Astrocyte (in vitro differentiated cells and primary cell): Measurements from ENCODE around the gene NDUFAB1. TPM values are rescaled to one million over a fixed set of nuclear protein-coding genes. Genes with fewer than 3 reads are reported as not detected.

ENCODE experiments used
- DNase-seq: peaks from one replicate; pipeline ENCODE4 v3.0.0-alpha.2; 2010; ENCODE audit warnings: low read depth
- FAIRE-seq: peaks from 2 replicates; lab custom pipeline; 2011; peaks lifted over from hg19 to GRCh38; lab: Jason Lieb, UNC
- H2AFZ ChIP-seq: 2 replicates; pipeline ENCODE4 v1.6.0; 2012; ENCODE audit warnings: low read depth, low read length, inconsistent platforms
- H3K27ac ChIP-seq: 2 replicates; pipeline ENCODE4 v1.5.1; 2011; ENCODE audit warnings: low read depth, low read length, inconsistent platforms
- H3K27me3 ChIP-seq: 2 replicates; pipeline ENCODE4 v1.6.0; 2011; ENCODE audit warnings: low read length, inconsistent platforms; ENCODE audit not compliant: insufficient read depth
- H3K36me3 ChIP-seq: 2 replicates; pipeline ENCODE4 v1.5.1; 2011; ENCODE audit warnings: low read length, inconsistent platforms; ENCODE audit not compliant: insufficient read depth
- H3K4me1 ChIP-seq: 2 replicates; pipeline ENCODE4 v1.5.1; 2011; ENCODE audit warnings: low read length, inconsistent platforms; ENCODE audit not compliant: insufficient read depth
- H3K4me2 ChIP-seq: 2 replicates; pipeline ENCODE4 v1.6.0; 2012; ENCODE audit warnings: low read length, inconsistent platforms
- H3K4me3 ChIP-seq: 2 replicates; pipeline ENCODE4 v1.5.1; 2011; ENCODE audit warnings: low read depth, mild to moderate bottlenecking, low read length, inconsistent platforms; ENCODE audit not compliant: insufficient read depth
- H3K79me2 ChIP-seq: 2 replicates; pipeline ENCODE4 v1.6.0; 2012; ENCODE audit warnings: mild to moderate bottlenecking, low read length, inconsistent platforms; ENCODE audit not compliant: insufficient read depth
- H3K9ac ChIP-seq: 2 replicates; pipeline ENCODE4 v1.6.0; 2012; ENCODE audit warnings: mild to moderate bottlenecking, low read length, inconsistent platforms
- H3K9me3 ChIP-seq: 2 replicates; pipeline ENCODE4 v1.5.1; 2012; ENCODE audit warnings: low read depth, mild to moderate bottlenecking, low read length, inconsistent platforms; ENCODE audit not compliant: insufficient read depth
- H4K20me1 ChIP-seq: 2 replicates; pipeline ENCODE4 v1.6.0; 2012; ENCODE audit warnings: low read length, inconsistent platforms; ENCODE audit not compliant: insufficient read depth
- H3K27ac Mint-ChIP-seq: one replicate; pipeline ENCODE4 v1.8.0; 2021; ENCODE audit warnings: mild to moderate bottlenecking, mixed read lengths; ENCODE audit not compliant: unreplicated experiment
- H3K27me3 Mint-ChIP-seq: one replicate; pipeline ENCODE4 v1.8.0; 2021; ENCODE audit warnings: low read depth, mixed read lengths; ENCODE audit not compliant: unreplicated experiment
- H3K36me3 Mint-ChIP-seq: one replicate; pipeline ENCODE4 v1.8.0; 2021; ENCODE audit warnings: low read depth, mixed read lengths; ENCODE audit not compliant: unreplicated experiment
- H3K4me1 Mint-ChIP-seq: one replicate; pipeline ENCODE4 v1.8.0; 2021; ENCODE audit warnings: low read depth, mixed read lengths; ENCODE audit not compliant: unreplicated experiment
- H3K4me3 Mint-ChIP-seq: one replicate; pipeline ENCODE4 v1.8.0; 2021; ENCODE audit warnings: mild to moderate bottlenecking, moderate library complexity, mixed read lengths; ENCODE audit not compliant: unreplicated experiment
- H3K9me3 Mint-ChIP-seq: one replicate; pipeline ENCODE4 v1.8.0; 2021; ENCODE audit warnings: mild to moderate bottlenecking, mixed read lengths; ENCODE audit not compliant: unreplicated experiment
- EZH2 ChIP-seq: IDR thresholded peaks from 2 replicates; pipeline ENCODE4 v1.6.1; 2012; ENCODE audit warnings: mild to moderate bottlenecking, low read length, inconsistent platforms; ENCODE audit not compliant: insufficient read depth
- total RNA-seq: library from RNA; stranded (reverse); gene quantifications from 2 replicates; pipeline ENCODE4 v1.2.1, GENCODE V29; 2021
- TF ChIP-seq, protein P1 (sequence below): IDR thresholded peaks from 2 replicates; pipeline ENCODE4 v1.5.1; 2011; ENCODE audit warnings: low read depth, mild to moderate bottlenecking, inconsistent platforms, low read length, moderate library complexity; ENCODE audit not compliant: insufficient read depth

The NDUFAB1 gene
- total RNA-seq, 1 donor from 2014 or later: 92.5 TPM

DNA sequence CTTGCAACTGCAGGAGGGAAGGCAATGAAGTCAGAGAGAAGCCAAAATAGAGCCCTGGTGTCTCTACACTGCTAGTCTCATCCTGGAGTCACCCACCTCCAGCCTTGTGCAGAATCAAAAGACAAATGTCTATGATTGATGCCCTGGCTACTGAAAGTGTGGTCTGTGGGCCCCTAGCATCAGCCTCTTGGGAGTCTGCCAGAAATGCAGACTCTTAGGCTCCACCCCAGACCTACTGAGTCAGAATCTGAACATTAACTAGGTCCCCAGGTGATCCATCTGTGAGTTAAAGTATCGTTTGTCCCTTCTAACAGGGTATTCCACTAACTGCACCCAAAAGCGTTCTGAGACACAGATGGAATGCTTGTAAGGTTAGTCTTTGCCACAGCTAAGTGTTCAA lies 60.2 kb downstream of the NDUFAB1 start:
- no peaks in the 10 kb centered on the region for H3K79me2 ChIP-seq
- TF ChIP-seq, protein P1, sequence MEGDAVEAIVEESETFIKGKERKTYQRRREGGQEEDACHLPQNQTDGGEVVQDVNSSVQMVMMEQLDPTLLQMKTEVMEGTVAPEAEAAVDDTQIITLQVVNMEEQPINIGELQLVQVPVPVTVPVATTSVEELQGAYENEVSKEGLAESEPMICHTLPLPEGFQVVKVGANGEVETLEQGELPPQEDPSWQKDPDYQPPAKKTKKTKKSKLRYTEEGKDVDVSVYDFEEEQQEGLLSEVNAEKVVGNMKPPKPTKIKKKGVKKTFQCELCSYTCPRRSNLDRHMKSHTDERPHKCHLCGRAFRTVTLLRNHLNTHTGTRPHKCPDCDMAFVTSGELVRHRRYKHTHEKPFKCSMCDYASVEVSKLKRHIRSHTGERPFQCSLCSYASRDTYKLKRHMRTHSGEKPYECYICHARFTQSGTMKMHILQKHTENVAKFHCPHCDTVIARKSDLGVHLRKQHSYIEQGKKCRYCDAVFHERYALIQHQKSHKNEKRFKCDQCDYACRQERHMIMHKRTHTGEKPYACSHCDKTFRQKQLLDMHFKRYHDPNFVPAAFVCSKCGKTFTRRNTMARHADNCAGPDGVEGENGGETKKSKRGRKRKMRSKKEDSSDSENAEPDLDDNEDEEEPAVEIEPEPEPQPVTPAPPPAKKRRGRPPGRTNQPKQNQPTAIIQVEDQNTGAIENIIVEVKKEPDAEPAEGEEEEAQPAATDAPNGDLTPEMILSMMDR: no peak
- no peak for TF ChIP-seq EZH2
- Mint-ChIP-seq H3K4me3 (no peak overlapping the region), H3K27me3 (no peaks in the 10 kb centered on the region), H3K9me3 (no peaks in the 10 kb centered on the region), H3K27ac (no peak overlapping the region), H3K36me3 (peaks cover 24% of the 10 kb centered on the region), H3K4me1 (peaks cover 21% of the 10 kb centered on the region)
- H3K27me3 ChIP-seq: no peaks in the 10 kb centered on the region
- H3K27ac ChIP-seq: no peak overlapping the region
- peak overlapping the region; percentile 9 for H3K4me2 ChIP-seq
- H3K36me3 ChIP-seq: peaks cover 17% of the 10 kb centered on the region
- H3K4me1 ChIP-seq: peaks cover 15% of the 10 kb centered on the region
- peaks cover 3% of the 10 kb centered on the region for H4K20me1 ChIP-seq
- H3K9ac ChIP-seq: no peak overlapping the region
- H3K9me3 ChIP-seq: no peaks in the 10 kb centered on the region
- no peak overlapping the region for H3K4me3 ChIP-seq
- H2AFZ ChIP-seq: no peak overlapping the region
- DNase-seq (peak; percentile 22), FAIRE-seq (no peak)

DNA sequence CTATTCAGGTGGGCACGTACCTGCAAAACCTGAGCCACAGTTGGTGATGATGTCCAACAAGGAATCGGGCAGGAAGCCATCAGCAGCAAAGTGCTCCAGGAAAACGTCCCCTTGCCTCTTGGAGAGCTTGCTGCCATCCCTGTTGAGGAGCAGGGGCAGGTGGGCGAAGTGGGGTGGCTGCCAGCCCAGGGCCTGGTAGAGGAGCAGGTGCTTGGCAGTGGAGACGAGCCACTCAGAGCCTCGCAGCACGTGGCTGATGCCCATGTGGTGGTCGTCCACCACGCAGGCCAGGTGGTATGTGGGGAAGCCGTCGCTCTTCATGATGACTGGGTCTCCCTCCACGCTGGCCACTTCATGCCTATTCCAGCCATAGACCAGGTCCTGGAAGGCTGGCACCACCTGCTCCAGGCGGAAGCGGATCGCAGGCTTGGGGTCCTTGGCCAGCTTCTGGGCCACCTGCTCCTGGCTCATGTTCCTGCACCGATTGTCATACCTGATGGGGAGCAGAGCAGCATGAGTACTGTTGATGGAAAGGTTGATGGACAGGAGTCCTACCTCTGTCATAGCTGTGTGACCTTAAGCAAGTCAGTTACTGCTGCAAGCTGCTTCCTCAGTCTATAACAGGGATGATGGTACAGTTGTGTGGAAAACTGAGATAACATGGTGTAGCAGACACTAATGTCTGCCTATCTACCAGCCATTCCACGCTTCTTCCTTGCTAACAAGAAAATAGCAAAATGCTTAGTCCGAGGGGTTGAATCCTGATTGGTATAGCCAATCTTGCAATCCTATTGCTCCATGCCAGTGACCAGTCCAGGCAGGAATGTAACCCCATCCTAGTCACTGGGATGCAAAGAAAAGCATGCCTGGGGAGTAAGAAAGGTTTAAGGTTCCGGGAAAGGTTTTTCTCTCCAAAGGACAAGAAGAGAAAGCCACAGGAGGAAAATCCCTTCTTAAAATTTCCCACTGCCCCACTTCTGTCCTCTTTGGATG lies 61.0 kb downstream of the NDUFAB1 start:
- H3K4me3 ChIP-seq: no peak overlapping the region
- TF ChIP-seq EZH2: no peak
- TF ChIP-seq, protein P1: no peak
- FAIRE-seq (no peak), DNase-seq (no peak)
- H3K4me2 ChIP-seq: no peak overlapping the region
- H3K4me3 Mint-ChIP-seq: no peak overlapping the region
- H3K27ac Mint-ChIP-seq: no peak overlapping the region
- H3K9me3 Mint-ChIP-seq: no peaks in the 10 kb centered on the region
- no peaks in the 10 kb centered on the region for H3K9me3 ChIP-seq
- H3K9ac ChIP-seq: no peak overlapping the region
- H3K27me3 Mint-ChIP-seq: no peaks in the 10 kb centered on the region
- peaks cover 15% of the 10 kb centered on the region for H3K4me1 ChIP-seq
- H3K27me3 ChIP-seq: no peaks in the 10 kb centered on the region
- peaks cover 21% of the 10 kb centered on the region for H3K4me1 Mint-ChIP-seq
- H3K36me3 Mint-ChIP-seq: peaks cover 24% of the 10 kb centered on the region
- no peaks in the 10 kb centered on the region for H3K79me2 ChIP-seq
- H2AFZ ChIP-seq: no peak overlapping the region
- peaks cover 14% of the 10 kb centered on the region for H3K36me3 ChIP-seq
- no peak overlapping the region for H3K27ac ChIP-seq
- peaks cover 3% of the 10 kb centered on the region for H4K20me1 ChIP-seq

DNA sequence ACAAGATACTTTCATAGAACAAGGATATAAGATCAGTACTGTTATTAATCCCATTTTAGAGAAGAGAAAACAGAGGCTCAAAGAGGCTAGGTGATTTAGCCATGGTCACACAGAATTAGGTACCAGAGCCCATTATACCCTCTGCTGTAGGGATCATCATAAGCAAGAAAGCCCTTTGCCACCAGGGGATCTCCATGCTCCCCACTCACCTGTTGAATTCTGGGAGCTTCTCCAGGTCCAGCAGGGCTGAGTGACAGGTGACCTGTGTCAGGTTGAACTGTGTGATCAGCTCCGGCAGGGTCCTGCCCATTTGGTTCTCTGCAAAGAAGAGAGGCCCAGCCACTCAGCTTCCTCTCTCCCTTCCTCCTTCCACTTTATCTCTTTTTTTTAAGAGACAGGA lies 63.7 kb downstream of the NDUFAB1 start:
- TF ChIP-seq, protein P1: no peak
- TF ChIP-seq EZH2: no peak
- Histone ChIP-seq H4K20me1 (peaks cover 3% of the 10 kb centered on the region), H3K79me2 (no peaks in the 10 kb centered on the region), H3K4me2 (no peak overlapping the region), H2AFZ (no peak overlapping the region), H3K4me3 (no peak overlapping the region), H3K9me3 (no peaks in the 10 kb centered on the region), H3K36me3 (peaks cover 14% of the 10 kb centered on the region), H3K9ac (no peak overlapping the region), H3K4me1 (peaks cover 4% of the 10 kb centered on the region), H3K27me3 (no peaks in the 10 kb centered on the region), H3K27ac (no peak overlapping the region)
- H3K9me3 Mint-ChIP-seq: no peaks in the 10 kb centered on the region
- FAIRE-seq (no peak), DNase-seq (no peak)
- peaks cover 28% of the 10 kb centered on the region for H3K36me3 Mint-ChIP-seq
- H3K27ac Mint-ChIP-seq: no peak overlapping the region
- H3K4me1 Mint-ChIP-seq: peaks cover 10% of the 10 kb centered on the region
- H3K4me3 Mint-ChIP-seq: no peak overlapping the region
- H3K27me3 Mint-ChIP-seq: no peaks in the 10 kb centered on the region
